Right lobe of liver (tissue), 4 donors: ENCODE data around the gene KMT2C.

Experiments used
- CTCF ChIP-seq, 4 donors: fragments of 200-600 bp in 3 of 4; fragments of 450-650 bp in 1 of 4; IDR thresholded peaks; one replicate each; pipeline versions ENCODE4 v1.5.1 to v1.8.0; 2016 to 2022; ENCODE audit warnings: antibody characterized with exemption in 4 of 4, mild to moderate bottlenecking in 2 of 4
- POLR2A ChIP-seq: fragments of 450-650 bp; IDR thresholded peaks from one replicate; pipeline ENCODE4 v1.6.1; 2017; ENCODE audit warnings: antibody characterized with exemption, mild to moderate bottlenecking
- donor health status: DM: no; HTN: no; CAD: no.
- donor health status: DM: no; HTN: no; CAD: no.
- donor health status: DM: no; HTN: yes; CAD: no.

GRCh38 chr7:152414779-152415178 lies 21.0 kb downstream of the KMT2C start:
- no peak for TF ChIP-seq CTCF (IDR thresholded peaks at IDR 0.05)
- no peak for TF ChIP-seq POLR2A
